Neural cell (in vitro differentiated cells): ENCODE measurements around the gene ABCA4. TPM values are rescaled to one million over a fixed set of nuclear protein-coding genes. Genes with fewer than 3 reads are reported as not detected.

Experiments
- H2AFZ ChIP-seq: fragments of 200-600, 300-800 bp; sonication (generic), shearing (Covaris generic); 2 replicates; pipeline ENCODE4 v1.6.0; 2014; ENCODE audit warnings: low read depth, mild to moderate bottlenecking, antibody characterized with exemption, low read length, moderate library complexity
- H3F3A ChIP-seq: fragments of 200-600 bp; shearing (Covaris generic); 2 replicates; pipeline ENCODE4 v1.6.1; 2016; ENCODE audit warnings: mild to moderate bottlenecking, moderate library complexity, mixed read lengths, antibody characterized with exemption, low read length; ENCODE audit not compliant: insufficient read depth, poor library complexity, severe bottlenecking
- H3K27ac ChIP-seq: fragments of 200-600, 300-800 bp; sonication (generic), shearing (Covaris generic); 2 replicates; pipeline ENCODE4 v1.5.1; 2014; ENCODE audit warnings: mild to moderate bottlenecking, low read length, moderate library complexity
- H3K27me3 ChIP-seq: fragments of 300-800, 200-600 bp; sonication (generic), shearing (Covaris generic); 2 replicates; pipeline ENCODE4 v1.6.0; 2014; ENCODE audit warnings: mild to moderate bottlenecking, low read depth, low read length, moderate library complexity; ENCODE audit not compliant: insufficient read depth
- H3K36me3 ChIP-seq: fragments of 300-800, 200-600 bp; sonication (generic), shearing (Covaris generic); 2 replicates; pipeline ENCODE4 v1.5.1; 2014; ENCODE audit warnings: mild to moderate bottlenecking, antibody characterized with exemption, low read length, moderate library complexity; ENCODE audit not compliant: insufficient read depth
- H3K4me2 ChIP-seq: fragments of 300-800, 200-600 bp; sonication (generic), shearing (Covaris generic); 2 replicates; pipeline ENCODE4 v1.6.0; 2014; ENCODE audit warnings: mild to moderate bottlenecking, low read length
- H3K4me3 ChIP-seq: fragments of 300-800, 200-600 bp; sonication (generic), shearing (Covaris generic); 2 replicates; pipeline ENCODE4 v1.5.1; 2014; ENCODE audit warnings: mild to moderate bottlenecking, low read length, moderate library complexity
- H3K79me2 ChIP-seq: fragments of 200-600 bp; shearing (Covaris generic); replicated peaks from 2 replicates; pipeline ENCODE4 v1.6.0; 2014; ENCODE audit warnings: mild to moderate bottlenecking, low read length, moderate library complexity; ENCODE audit not compliant: insufficient read depth
- H3K9ac ChIP-seq: fragments of 300-800, 200-600 bp; sonication (generic), shearing (Covaris generic); 2 replicates; pipeline ENCODE4 v1.6.1; 2016; ENCODE audit warnings: mild to moderate bottlenecking, low read length, mixed read lengths
- H3K9me2 ChIP-seq: fragments of 200-600 bp; shearing (Covaris generic); 2 replicates; pipeline ENCODE4 v1.6.1; 2016; ENCODE audit warnings: mild to moderate bottlenecking, low read length, mixed read lengths; ENCODE audit not compliant: insufficient read depth
- H3K9me3 ChIP-seq: fragments of 200-600, 300-800 bp; sonication (generic), shearing (Covaris generic); 2 replicates; pipeline ENCODE4 v1.6.1; 2016; ENCODE audit warnings: mild to moderate bottlenecking, mixed run types, low read length, moderate library complexity, mixed read lengths
- H4K20me1 ChIP-seq: fragments of 200-600 bp; shearing (Covaris generic); 2 replicates; pipeline ENCODE4 v1.6.1; 2016; ENCODE audit warnings: mild to moderate bottlenecking, mixed run types; ENCODE audit not compliant: insufficient read depth
- CTCF ChIP-seq: fragments of 450-650 bp; IDR thresholded peaks from 2 replicates; pipeline ENCODE4 v1.5.1; 2014; ENCODE audit warnings: antibody characterized with exemption, mild to moderate bottlenecking, moderate library complexity; ENCODE audit not compliant: poor library complexity, severe bottlenecking
- EP300 ChIP-seq: fragments of 450-650 bp; conservative IDR thresholded peaks from 2 replicates; pipeline ENCODE4 v1.6.1; 2014; ENCODE audit warnings: antibody characterized with exemption, mild to moderate bottlenecking, moderate library complexity; ENCODE audit not compliant: poor library complexity, severe bottlenecking
- EZH2 ChIP-seq: fragments of 200-600, 300-800 bp; shearing (Covaris generic), sonication (generic); IDR thresholded peaks from 2 replicates; pipeline ENCODE4 v1.6.1; 2014; ENCODE audit warnings: antibody characterized with exemption, low read length, borderline replicate concordance, mild to moderate bottlenecking; ENCODE audit not compliant: insufficient read depth, poor library complexity, severe bottlenecking
- MXI1 ChIP-seq: fragments of 450-650 bp; conservative IDR thresholded peaks from 2 replicates; pipeline ENCODE4 v1.6.1; 2014; ENCODE audit warnings: antibody characterized with exemption, mild to moderate bottlenecking; ENCODE audit not compliant: poor library complexity, severe bottlenecking
- POLR2AphosphoS5 ChIP-seq: IDR thresholded peaks from 2 replicates; pipeline ENCODE4 v1.6.1; 2012
- RAD21 ChIP-seq: fragments of 450-650 bp; conservative IDR thresholded peaks from 2 replicates; pipeline ENCODE4 v1.6.1; 2014; ENCODE audit warnings: antibody characterized with exemption, mild to moderate bottlenecking, moderate library complexity
- REST ChIP-seq: IDR thresholded peaks from 2 replicates; pipeline ENCODE4 v1.6.1; 2012; ENCODE audit warnings: borderline replicate concordance
- SMC3 ChIP-seq: fragments of 450-650 bp; conservative IDR thresholded peaks from 2 replicates; pipeline ENCODE4 v1.6.1; 2014; ENCODE audit warnings: antibody characterized with exemption, mild to moderate bottlenecking, moderate library complexity; ENCODE audit not compliant: poor library complexity
- TAF1 ChIP-seq: IDR thresholded peaks from 2 replicates; pipeline ENCODE4 v1.6.1; 2012; ENCODE audit warnings: low read depth
- polyA plus RNA-seq: library from polyadenylated mRNA; depleted of rRNA; stranded (reverse); fragments of >200 nt; gene quantifications from 2 replicates; pipeline ENCODE4 v1.2.3, GENCODE V29; 2014

ABCA4 gene
- polyA plus RNA-seq, 1 donor from 2014 or later = not detected

- no peak overlapping the region for H3K27ac ChIP-seq
- H3K4me3 ChIP-seq = no peak overlapping the region
- no peaks in the 10 kb centered on the region for H3K27me3 ChIP-seq
- H4K20me1 ChIP-seq = no peaks in the 10 kb centered on the region
- H3F3A ChIP-seq = no peaks in the 10 kb centered on the region
- no peak overlapping the region for H3K9ac ChIP-seq
- H3K9me2 ChIP-seq = no peaks in the 10 kb centered on the region
- no peaks in the 10 kb centered on the region for H3K79me2 ChIP-seq
- no peak overlapping the region for H3K4me2 ChIP-seq
- H3K9me3 ChIP-seq = no peaks in the 10 kb centered on the region
- no peak overlapping the region for H2AFZ ChIP-seq
- no peaks in the 10 kb centered on the region for H3K36me3 ChIP-seq
- TF ChIP-seq REST (no peak), TAF1 (no peak), SMC3 (no peak), CTCF (no peak), POLR2AphosphoS5 (no peak), EP300 (no peak), EZH2 (no peak), MXI1 (no peak), RAD21 (no peak)
Observed at GRCh38 chr1:94098585-94099111, 22.3 kb downstream of the ABCA4 start.

- Histone ChIP-seq H2AFZ (no peak overlapping the region), H3K27me3 (no peaks in the 10 kb centered on the region), H3K4me2 (no peak overlapping the region), H3K9me3 (no peaks in the 10 kb centered on the region), H3F3A (no peaks in the 10 kb centered on the region), H3K9ac (no peak overlapping the region), H3K9me2 (no peaks in the 10 kb centered on the region), H3K79me2 (no peaks in the 10 kb centered on the region), H3K36me3 (no peaks in the 10 kb centered on the region), H3K4me3 (no peak overlapping the region), H4K20me1 (no peaks in the 10 kb centered on the region), H3K27ac (no peak overlapping the region)
- no peak for TF ChIP-seq SMC3
- no peak for TF ChIP-seq EZH2
- no peak for TF ChIP-seq MXI1
- no peak for TF ChIP-seq POLR2AphosphoS5
- no peak for TF ChIP-seq REST
- TF ChIP-seq CTCF = no peak
- no peak for TF ChIP-seq EP300
- no peak for TF ChIP-seq TAF1
- TF ChIP-seq RAD21 = no peak
Observed at GRCh38 chr1:94096797-94097549, 24.0 kb downstream of the ABCA4 start.
